ENCODE measurements around the gene NSL1.
A peak's percentile ranks its signal among the peaks of the same experiment; 100 is the strongest.

NSL1 gene

GRCh38 chr1:212753749-212754148 is 37.8 kb downstream of the NSL1 start:
- in situ Hi-C loops (cut with MboI; ENCODE audit: low sequenced_read_pairs, unreplicated experiment) = no loop called here
- no peak for DNase-seq (ENCODE audit: low spot score)
- no peak for TF ChIP-seq CTCF (IDR thresholded peaks at IDR 0.05; ENCODE audit: borderline replicate concordance, control extremely low read depth, extremely low read depth, insufficient read depth, missing control alignments)

GRCh38 chr1:212752934-212753497 is 38.6 kb downstream of the NSL1 start:
- no peak for TF ChIP-seq CTCF (IDR thresholded peaks at IDR 0.05; ENCODE audit: borderline replicate concordance, control extremely low read depth, extremely low read depth, insufficient read depth, missing control alignments)
- DNase-seq (ENCODE audit: low spot score) = no peak
- in situ Hi-C loops (cut with MboI; ENCODE audit: low sequenced_read_pairs, unreplicated experiment) = no loop called here

- in situ Hi-C loops (cut with MboI; ENCODE audit: low sequenced_read_pairs, unreplicated experiment) = no loop called here
Measured at GRCh38 chr1:212752252-212752933, 39.2 kb downstream of the NSL1 start.

GRCh38 chr1:212749821-212750535 is 41.6 kb downstream of the NSL1 start:
- peak; percentile 28 for TF ChIP-seq CTCF (IDR thresholded peaks at IDR 0.05; ENCODE audit: borderline replicate concordance, control extremely low read depth, extremely low read depth, insufficient read depth, missing control alignments)
- in situ Hi-C loops (cut with MboI; ENCODE audit: low sequenced_read_pairs, unreplicated experiment) = no loop called here
- no peak for DNase-seq (ENCODE audit: low spot score)

More at GRCh38 chr1:212752252-212752933, 39.2 kb downstream of the NSL1 start:
- no peak for TF ChIP-seq CTCF (IDR thresholded peaks at IDR 0.05; ENCODE audit: borderline replicate concordance, control extremely low read depth, extremely low read depth, insufficient read depth, missing control alignments)
- no peak for DNase-seq (ENCODE audit: low spot score)

GRCh38 chr1:212746546-212746945 is 45.0 kb downstream of the NSL1 start:
- TF ChIP-seq CTCF (IDR thresholded peaks at IDR 0.05; ENCODE audit: borderline replicate concordance, control extremely low read depth, extremely low read depth, insufficient read depth, missing control alignments) = no peak
- in situ Hi-C loops (cut with MboI; ENCODE audit: low sequenced_read_pairs, unreplicated experiment) = no loop called here

GRCh38 chr1:212745303-212745702 is 46.3 kb downstream of the NSL1 start:
- DNase-seq (ENCODE audit: low spot score) = no peak
- in situ Hi-C loops (cut with MboI; ENCODE audit: low sequenced_read_pairs, unreplicated experiment) = no loop called here
- no peak for TF ChIP-seq CTCF (IDR thresholded peaks at IDR 0.05; ENCODE audit: borderline replicate concordance, control extremely low read depth, extremely low read depth, insufficient read depth, missing control alignments)

More at GRCh38 chr1:212746546-212746945, 45.0 kb downstream of the NSL1 start:
- no peak for DNase-seq (ENCODE audit: low spot score)
